Right atrium auricular region (tissue), 2 donors: ENCODE data around the gene SELPLG. TPM values are rescaled to one million over a fixed set of nuclear protein-coding genes. Genes with fewer than 3 reads are reported as not detected.

Experiments used
- DNase-seq: peaks from one replicate; pipeline ENCODE4 v3.0.0-alpha.2; 2019; ENCODE audit warnings: low spot score
- H3K27ac ChIP-seq, 2 donors: fragments of 200-600 bp; sonication (generic); 1 replicate in 1 of 2; 2 replicates in 1 of 2; pipeline ENCODE4 v1.5.1; 2016 to 2019
- H3K27me3 ChIP-seq, 2 donors: fragments of 200-600 bp; sonication (generic); one replicate each; pipeline versions ENCODE4 v1.5.1 to v1.6.0; 2017 to 2019
- H3K36me3 ChIP-seq: fragments of 200-600 bp; sonication (generic); one replicate; pipeline ENCODE4 v1.5.1; 2016
- H3K4me1 ChIP-seq, 2 donors: fragments of 200-600 bp; sonication (generic); one replicate each; pipeline versions ENCODE4 v1.5.1 to v1.6.0; 2017 to 2019
- H3K4me3 ChIP-seq, 2 donors: fragments of 200-600 bp; sonication (generic); 1 replicate in 1 of 2; 2 replicates in 1 of 2; pipeline ENCODE4 v1.5.1; 2017 to 2019; ENCODE audit warnings: mild to moderate bottlenecking in 1 of 2, moderate library complexity in 1 of 2
- H3K9me3 ChIP-seq, 2 donors: fragments of 200-600 bp; sonication (generic); one replicate each; pipeline ENCODE4 v1.5.1; 2019
- total RNA-seq, 2 donors: library from RNA; depleted of rRNA; stranded (reverse); fragments of >200 nt; gene quantifications; one replicate each; pipeline ENCODE4 v1.1.0, GENCODE V29; 2016
- TF ChIP-seq, protein P1 (sequence below), 2 donors: fragments of 200-600 bp; sonication (generic); IDR thresholded peaks; one replicate each; pipeline ENCODE4 v1.5.1; 2019; ENCODE audit warnings: antibody characterized with exemption in 2 of 2

The SELPLG gene
- total RNA-seq, 2 donors from 2014 or later, result 3.7 to 7.7 TPM

DNA sequence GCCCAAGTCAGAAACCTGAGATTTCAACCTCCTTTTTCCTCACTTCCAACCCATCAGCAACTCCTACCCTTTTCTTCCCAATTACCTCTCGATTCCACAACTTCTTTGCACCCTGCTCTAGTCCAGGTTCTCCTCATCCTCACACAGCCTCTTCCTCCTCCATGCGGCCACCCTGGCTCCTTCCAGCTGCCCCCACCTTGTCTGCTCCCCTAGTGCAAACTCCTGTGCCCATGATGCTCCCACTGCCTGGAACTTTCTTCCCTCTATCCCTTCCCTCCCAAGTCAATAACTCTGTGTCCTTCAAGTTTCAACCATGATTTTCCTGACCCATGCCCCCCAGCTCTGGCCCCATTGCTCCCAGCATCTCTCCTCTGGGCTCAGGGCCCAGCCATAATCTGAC lies 17.3 kb downstream of the SELPLG start:
- H3K4me3 ChIP-seq, result no peak overlapping the region
- no peak for DNase-seq
- no peaks in the 10 kb centered on the region for H3K9me3 ChIP-seq
- peaks cover 0 to 12% of the 10 kb centered on the region in 2 donors for H3K4me1 ChIP-seq
- H3K36me3 ChIP-seq, result no peaks in the 10 kb centered on the region
- H3K27me3 ChIP-seq, result no peaks in the 10 kb centered on the region
- no peak overlapping the region for H3K27ac ChIP-seq
- TF ChIP-seq, protein P1, sequence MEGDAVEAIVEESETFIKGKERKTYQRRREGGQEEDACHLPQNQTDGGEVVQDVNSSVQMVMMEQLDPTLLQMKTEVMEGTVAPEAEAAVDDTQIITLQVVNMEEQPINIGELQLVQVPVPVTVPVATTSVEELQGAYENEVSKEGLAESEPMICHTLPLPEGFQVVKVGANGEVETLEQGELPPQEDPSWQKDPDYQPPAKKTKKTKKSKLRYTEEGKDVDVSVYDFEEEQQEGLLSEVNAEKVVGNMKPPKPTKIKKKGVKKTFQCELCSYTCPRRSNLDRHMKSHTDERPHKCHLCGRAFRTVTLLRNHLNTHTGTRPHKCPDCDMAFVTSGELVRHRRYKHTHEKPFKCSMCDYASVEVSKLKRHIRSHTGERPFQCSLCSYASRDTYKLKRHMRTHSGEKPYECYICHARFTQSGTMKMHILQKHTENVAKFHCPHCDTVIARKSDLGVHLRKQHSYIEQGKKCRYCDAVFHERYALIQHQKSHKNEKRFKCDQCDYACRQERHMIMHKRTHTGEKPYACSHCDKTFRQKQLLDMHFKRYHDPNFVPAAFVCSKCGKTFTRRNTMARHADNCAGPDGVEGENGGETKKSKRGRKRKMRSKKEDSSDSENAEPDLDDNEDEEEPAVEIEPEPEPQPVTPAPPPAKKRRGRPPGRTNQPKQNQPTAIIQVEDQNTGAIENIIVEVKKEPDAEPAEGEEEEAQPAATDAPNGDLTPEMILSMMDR (IDR thresholded peaks at IDR 0.05), result no peak

DNA sequence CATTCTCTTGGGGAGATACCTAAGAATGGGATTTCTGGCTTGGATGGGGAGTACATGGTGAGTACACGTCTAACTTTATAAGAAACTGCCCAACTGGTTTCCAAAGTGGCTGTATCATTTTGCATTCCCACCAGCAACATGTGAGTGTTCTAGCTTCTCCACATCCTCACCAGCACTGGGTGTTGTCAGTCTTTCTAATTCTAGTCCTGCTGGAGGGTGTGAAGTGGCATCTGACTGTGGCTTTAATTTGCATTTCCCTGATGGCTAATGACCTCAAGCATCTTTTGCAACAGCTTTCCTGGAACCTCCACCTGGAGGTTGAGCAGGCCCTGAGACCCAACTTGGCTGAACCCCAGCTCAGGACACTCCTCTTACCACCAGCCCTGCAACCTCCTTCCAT lies 17.8 kb downstream of the SELPLG start:
- no peaks in the 10 kb centered on the region for H3K27me3 ChIP-seq
- H3K4me3 ChIP-seq, result no peak overlapping the region
- no peak for DNase-seq
- no peaks in the 10 kb centered on the region for H3K9me3 ChIP-seq
- no peaks in the 10 kb centered on the region for H3K36me3 ChIP-seq
- peaks cover 0 to 12% of the 10 kb centered on the region in 2 donors for H3K4me1 ChIP-seq
- TF ChIP-seq, protein P1 (IDR thresholded peaks at IDR 0.05), result no peak
- no peak overlapping the region for H3K27ac ChIP-seq

DNA sequence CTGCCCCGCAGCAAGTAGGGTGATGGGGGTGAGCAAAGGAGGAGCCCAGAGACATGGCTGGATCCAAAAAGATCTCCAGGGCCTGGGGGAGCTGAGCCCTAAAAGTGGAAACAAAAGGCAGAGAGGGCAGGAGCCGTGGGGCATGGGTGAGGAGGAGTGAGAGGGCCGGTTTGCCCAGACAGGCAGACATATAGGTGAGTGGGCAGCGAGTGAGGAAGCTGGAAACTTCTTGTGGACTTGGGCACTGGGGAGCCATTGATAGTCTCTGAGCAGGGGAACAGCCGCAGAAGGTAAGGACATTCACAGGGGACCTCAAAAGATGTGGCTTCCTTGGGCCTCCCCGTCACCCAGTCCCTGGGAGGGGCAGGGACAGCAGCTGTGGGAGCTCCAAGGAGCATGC lies 19.1 kb downstream of the SELPLG start:
- no peaks in the 10 kb centered on the region for H3K9me3 ChIP-seq
- TF ChIP-seq, protein P1 (IDR thresholded peaks at IDR 0.05), result no peak
- peaks cover 0 to 18% of the 10 kb centered on the region in 2 donors for H3K4me1 ChIP-seq
- no peak overlapping the region for H3K27ac ChIP-seq
- no peak overlapping the region for H3K4me3 ChIP-seq
- H3K27me3 ChIP-seq, result no peaks in the 10 kb centered on the region
- H3K36me3 ChIP-seq, result no peaks in the 10 kb centered on the region
- DNase-seq, result no peak

DNA sequence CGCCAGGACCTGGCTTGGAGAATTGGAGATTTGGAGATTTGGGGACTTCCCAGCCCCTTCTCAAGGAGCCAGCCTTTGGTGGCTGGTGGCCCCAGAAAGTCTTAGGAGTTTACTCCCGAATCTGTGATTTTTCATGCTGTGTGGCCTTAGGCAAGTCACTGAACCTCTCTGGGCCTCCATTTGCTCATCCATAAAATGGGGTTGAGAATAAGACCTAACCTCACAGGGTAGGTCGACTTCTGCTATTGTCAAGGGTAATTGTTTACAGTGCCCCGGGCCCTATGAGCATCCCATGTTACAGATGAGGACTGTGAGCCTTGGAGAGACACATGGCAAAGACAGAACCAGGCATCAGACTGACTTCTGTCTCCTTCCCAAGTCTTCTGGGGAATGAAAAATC lies 19.7 kb downstream of the SELPLG start:
- Histone ChIP-seq H3K9me3 (no peaks in the 10 kb centered on the region), H3K4me1 (peaks cover 0 to 23% of the 10 kb centered on the region in 2 donors), H3K4me3 (no peak overlapping the region), H3K27me3 (no peaks in the 10 kb centered on the region), H3K36me3 (no peaks in the 10 kb centered on the region), H3K27ac (no peak overlapping the region)
- TF ChIP-seq, protein P1 (IDR thresholded peaks at IDR 0.05), result no peak
- no peak for DNase-seq

DNA sequence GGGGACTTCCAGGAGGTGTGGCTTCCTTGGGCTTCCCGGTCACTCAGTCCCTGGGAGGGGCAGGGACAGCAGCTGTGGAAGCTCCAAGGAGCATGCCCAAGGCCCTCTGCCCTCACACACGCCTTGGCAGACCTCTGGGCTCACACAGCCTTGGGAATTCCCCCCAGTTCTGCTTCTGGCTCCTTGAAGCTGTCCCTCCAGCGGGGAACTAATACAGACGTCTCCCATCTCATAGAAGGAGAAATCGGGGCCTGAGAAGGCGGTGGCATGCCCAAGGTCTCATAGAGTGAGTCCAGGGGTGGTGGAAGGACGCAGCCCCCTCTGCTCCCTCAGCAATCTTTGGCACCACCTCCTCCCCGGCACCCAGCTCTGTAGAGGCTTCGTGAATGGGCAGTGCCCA lies 20.1 kb downstream of the SELPLG start:
- no peak overlapping the region for H3K4me3 ChIP-seq
- H3K4me1 ChIP-seq, result peaks cover 0 to 22% of the 10 kb centered on the region in 2 donors
- TF ChIP-seq, protein P1 (IDR thresholded peaks at IDR 0.05), result no peak
- H3K36me3 ChIP-seq, result no peaks in the 10 kb centered on the region
- H3K27ac ChIP-seq, result no peak overlapping the region
- H3K9me3 ChIP-seq, result no peaks in the 10 kb centered on the region
- no peak for DNase-seq
- H3K27me3 ChIP-seq, result no peaks in the 10 kb centered on the region

DNA sequence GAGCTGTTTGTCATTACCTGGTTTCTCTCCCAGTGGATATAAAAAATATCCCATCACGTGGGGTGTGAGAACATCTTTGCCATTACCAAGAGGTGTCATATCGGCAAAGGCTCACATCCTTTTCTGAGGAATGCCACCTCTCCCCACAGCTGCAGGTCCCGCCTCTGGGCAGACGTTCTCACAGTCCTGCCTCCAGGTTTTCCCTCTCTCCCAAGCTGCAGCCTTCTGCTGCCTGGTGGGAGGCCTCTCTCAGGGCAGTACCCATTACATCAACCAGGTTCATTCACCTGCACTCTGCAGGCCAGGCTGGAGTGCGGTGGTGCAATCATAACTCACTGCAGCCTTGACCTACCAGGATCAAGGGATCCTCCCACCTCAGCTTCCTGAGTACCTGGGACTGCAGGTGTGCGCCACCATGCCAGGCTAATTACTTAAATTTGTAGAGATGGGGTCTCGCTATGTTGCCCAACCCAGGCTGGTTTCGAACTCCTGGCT lies 20.9 kb downstream of the SELPLG start:
- Histone ChIP-seq H3K4me1 (peaks cover 0 to 15% of the 10 kb centered on the region in 2 donors), H3K27me3 (no peaks in the 10 kb centered on the region), H3K36me3 (no peaks in the 10 kb centered on the region), H3K4me3 (no peak overlapping the region), H3K9me3 (no peaks in the 10 kb centered on the region), H3K27ac (no peak overlapping the region)
- TF ChIP-seq, protein P1 (IDR thresholded peaks at IDR 0.05), result no peak
- DNase-seq, result no peak
